Measurements from ENCODE around the gene TKFC. TPM values are rescaled to one million over a fixed set of nuclear protein-coding genes. Genes with fewer than 3 reads are reported as not detected.
A peak's percentile ranks its signal among the peaks of the same experiment; 100 is the strongest.
"Not testable (repeated sequence)": the region's sequence is repeated elsewhere in the genome, so short reads cannot be mapped to it uniquely, and the experiment has no call there.

The TKFC gene
- total RNA-seq, 4 donors from 2014 or later, result 9.4 to 15.1 (median 13.4) TPM

- TF ChIP-seq POLR2A (IDR thresholded peaks at IDR 0.05), result no peak
- TF ChIP-seq POLR2AphosphoS5 (IDR thresholded peaks at IDR 0.05), result peak; percentile 63
- H3K4me1 ChIP-seq, result peaks cover 0 to 9% (median 4%) of the 10 kb centered on the region in 3 donors
- H3K36me3 ChIP-seq, result peaks cover 0 to 27% of the 10 kb centered on the region in 2 donors
- WGBS, 2 donors (ENCODE audit: low coverage in 1 of 2), result 76% methylated on average over 4 to 5 of the region's 5 CpGs
- peak overlapping the region in 3 of 4 donors; percentile 35 to 54 (median 50) for H3K27ac ChIP-seq
- no peaks in the 10 kb centered on the region for H3K27me3 ChIP-seq
- H3K4me3 ChIP-seq, result no peak overlapping the region
- peak; percentile 98 for ATAC-seq
- H3K9me3 ChIP-seq, result no peaks in the 10 kb centered on the region
Measured at GRCh38 chr11:61378713-61379313, 45.8 kb downstream of the TKFC start.

GRCh38 chr11:61380884-61381283 is 47.9 kb downstream of the TKFC start:
- Histone ChIP-seq H3K27me3 (no peaks in the 10 kb centered on the region), H3K4me1 (peaks cover 0 to 14% (median 4%) of the 10 kb centered on the region in 3 donors), H3K9me3 (no peaks in the 10 kb centered on the region), H3K36me3 (peaks cover 0 to 14% of the 10 kb centered on the region in 2 donors), H3K4me3 (no peak overlapping the region), H3K27ac (no peak overlapping the region)
- TF ChIP-seq POLR2AphosphoS5 (IDR thresholded peaks at IDR 0.05) (no peak), POLR2A (IDR thresholded peaks at IDR 0.05) (no peak), EP300 (IDR thresholded peaks at IDR 0.05) (no peak)
- TF ChIP-seq, protein P1, sequence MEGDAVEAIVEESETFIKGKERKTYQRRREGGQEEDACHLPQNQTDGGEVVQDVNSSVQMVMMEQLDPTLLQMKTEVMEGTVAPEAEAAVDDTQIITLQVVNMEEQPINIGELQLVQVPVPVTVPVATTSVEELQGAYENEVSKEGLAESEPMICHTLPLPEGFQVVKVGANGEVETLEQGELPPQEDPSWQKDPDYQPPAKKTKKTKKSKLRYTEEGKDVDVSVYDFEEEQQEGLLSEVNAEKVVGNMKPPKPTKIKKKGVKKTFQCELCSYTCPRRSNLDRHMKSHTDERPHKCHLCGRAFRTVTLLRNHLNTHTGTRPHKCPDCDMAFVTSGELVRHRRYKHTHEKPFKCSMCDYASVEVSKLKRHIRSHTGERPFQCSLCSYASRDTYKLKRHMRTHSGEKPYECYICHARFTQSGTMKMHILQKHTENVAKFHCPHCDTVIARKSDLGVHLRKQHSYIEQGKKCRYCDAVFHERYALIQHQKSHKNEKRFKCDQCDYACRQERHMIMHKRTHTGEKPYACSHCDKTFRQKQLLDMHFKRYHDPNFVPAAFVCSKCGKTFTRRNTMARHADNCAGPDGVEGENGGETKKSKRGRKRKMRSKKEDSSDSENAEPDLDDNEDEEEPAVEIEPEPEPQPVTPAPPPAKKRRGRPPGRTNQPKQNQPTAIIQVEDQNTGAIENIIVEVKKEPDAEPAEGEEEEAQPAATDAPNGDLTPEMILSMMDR (IDR thresholded peaks at IDR 0.05), result no peak
- 92 to 94% methylated on average over 8 to 9 of the region's 9 CpGs for WGBS, 2 donors (ENCODE audit: low coverage in 1 of 2)
- ATAC-seq, result no peak

DNA sequence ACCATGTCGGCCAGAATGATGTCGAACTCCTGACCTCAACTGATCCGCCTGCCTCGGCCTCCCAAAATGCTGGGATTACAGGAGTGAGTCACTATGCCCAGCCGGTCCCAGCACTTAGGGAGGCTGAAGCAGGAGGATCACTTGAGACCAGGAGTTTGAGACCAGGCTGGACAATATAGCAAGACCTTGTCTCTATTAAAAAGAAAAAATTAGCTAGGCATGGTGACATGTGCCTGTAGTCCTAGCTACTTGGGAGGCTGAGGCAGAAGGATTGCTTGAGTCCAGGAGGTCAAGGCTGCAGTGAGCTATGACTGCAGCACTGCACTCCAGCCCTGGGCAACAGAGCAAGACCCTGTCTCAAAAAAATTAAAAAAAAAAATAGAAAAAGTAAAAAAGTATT is 50.8 kb downstream of the TKFC start:
- H3K4me1 ChIP-seq, result peaks cover 0 to 15% (median 4%) of the 10 kb centered on the region in 3 donors
- not testable (repeated sequence) for ATAC-seq, H3K4me3 ChIP-seq, H3K27ac ChIP-seq, H3K27me3 ChIP-seq, H3K9me3 ChIP-seq, H3K36me3 ChIP-seq
- 75 to 80% methylated on average over 2 to 4 of the region's 5 CpGs for whole genome bisulfite sequencing, 2 donors (ENCODE audit: low coverage in 1 of 2)

GRCh38 chr11:61384271-61385242 is 51.5 kb downstream of the TKFC start:
- Histone ChIP-seq H3K4me1 (peaks cover 0 to 8% (median 0%) of the 10 kb centered on the region in 3 donors), H3K27me3 (no peaks in the 10 kb centered on the region), H3K4me3 (no peak overlapping the region), H3K36me3 (no peaks in the 10 kb centered on the region), H3K9me3 (no peaks in the 10 kb centered on the region), H3K27ac (no peak overlapping the region)
- no peak for ATAC-seq
- WGBS, 2 donors (ENCODE audit: low coverage in 1 of 2), result 89 to 92% methylated on average over 10 to 15 of the region's 15 CpGs
- no peak for TF ChIP-seq POLR2AphosphoS5 (IDR thresholded peaks at IDR 0.05)

GRCh38 chr11:61390161-61390560 is 57.1 kb downstream of the TKFC start:
- peaks cover 0 to 29% (median 7%) of the 10 kb centered on the region in 3 donors for H3K4me1 ChIP-seq
- no peaks in the 10 kb centered on the region for H3K27me3 ChIP-seq
- no peak overlapping the region for H3K27ac ChIP-seq
- WGBS, 2 donors (ENCODE audit: low coverage in 1 of 2), result 47% methylated on average over 1 of the region's 1 CpG; no CpG with 5 or more reads in 1 of the 2 donors
- no peak overlapping the region for H3K4me3 ChIP-seq
- no peak for ATAC-seq
- TF ChIP-seq EP300 (IDR thresholded peaks at IDR 0.05) (no peak), POLR2A (IDR thresholded peaks at IDR 0.05) (no peak), POLR2AphosphoS5 (IDR thresholded peaks at IDR 0.05) (no peak)
- TF ChIP-seq, protein P1 (IDR thresholded peaks at IDR 0.05), result no peak
- peaks cover 0 to 11% of the 10 kb centered on the region in 2 donors for H3K36me3 ChIP-seq
- H3K9me3 ChIP-seq, result no peaks in the 10 kb centered on the region

- H3K4me1 ChIP-seq, result peaks cover 0 to 21% (median 7%) of the 10 kb centered on the region in 3 donors
- ATAC-seq, result no peak
- H3K27ac ChIP-seq, result peak overlapping the region; percentile 55 to 85 (median 82)
- peak overlapping the region; percentile 80 to 98 for H3K4me3 ChIP-seq
- TF ChIP-seq POLR2AphosphoS5 (IDR thresholded peaks at IDR 0.05), result no peak
- TF ChIP-seq, protein P1 (IDR thresholded peaks at IDR 0.05), result no peak
- no peak for TF ChIP-seq POLR2A (IDR thresholded peaks at IDR 0.05)
- TF ChIP-seq EP300 (IDR thresholded peaks at IDR 0.05), result no peak
- 0 to 3% methylated on average over 4 to 13 of the region's 15 CpGs for WGBS, 2 donors (ENCODE audit: low coverage in 1 of 2)
- no peaks in the 10 kb centered on the region for H3K27me3 ChIP-seq
- H3K36me3 ChIP-seq, result peaks cover 0 to 39% of the 10 kb centered on the region in 2 donors
- H3K9me3 ChIP-seq, result no peaks in the 10 kb centered on the region
Measured at GRCh38 chr11:61392981-61393595, 60.1 kb downstream of the TKFC start.
